SW 1271 (cell line): Measurements from ENCODE around the gene POFUT2.
"Not testable (repeated sequence)": the region's sequence is repeated elsewhere in the genome, so short reads cannot be mapped to it uniquely, and the experiment has no call there.

Source experiments
- DNase-seq, 2 experiments: peaks; one replicate each; lab custom pipeline; 2025; lab: John Stamatoyannopoulos, UW

POFUT2 gene

DNA sequence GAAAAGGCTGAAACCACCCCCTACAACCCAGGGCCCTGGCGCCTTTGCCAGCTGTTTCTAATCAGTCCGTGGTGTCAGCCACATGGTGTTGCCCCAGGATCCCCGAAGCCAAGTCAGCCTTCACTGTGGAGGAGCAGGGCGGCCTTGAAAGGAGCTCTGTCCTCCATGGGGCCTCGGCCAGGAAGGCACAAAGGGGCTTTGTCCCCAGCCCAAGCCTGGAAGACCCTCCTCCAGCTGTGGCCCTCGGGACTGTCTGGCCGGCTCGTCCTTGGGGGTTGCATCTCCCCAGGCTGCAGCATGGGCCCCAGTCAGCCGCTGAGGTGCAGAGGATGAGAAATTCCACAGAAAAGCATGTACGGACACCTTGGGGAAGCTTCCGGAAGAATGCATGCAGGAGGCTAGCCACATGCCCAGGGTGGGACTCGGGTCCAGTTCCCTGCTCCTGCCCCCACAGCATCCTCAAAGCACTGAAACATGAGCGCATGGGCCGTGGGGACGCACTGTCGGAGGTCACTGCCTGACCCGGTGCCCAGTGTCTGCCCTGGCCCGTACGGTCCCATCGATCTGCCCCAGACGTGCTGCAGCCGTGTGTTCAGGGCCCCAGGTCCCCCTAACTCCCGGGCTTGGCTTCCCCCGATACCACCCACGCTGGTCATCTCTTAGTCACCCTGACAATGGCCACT lies 38.6 kb upstream of the POFUT2 start:
- no peak for DNase-seq

DNA sequence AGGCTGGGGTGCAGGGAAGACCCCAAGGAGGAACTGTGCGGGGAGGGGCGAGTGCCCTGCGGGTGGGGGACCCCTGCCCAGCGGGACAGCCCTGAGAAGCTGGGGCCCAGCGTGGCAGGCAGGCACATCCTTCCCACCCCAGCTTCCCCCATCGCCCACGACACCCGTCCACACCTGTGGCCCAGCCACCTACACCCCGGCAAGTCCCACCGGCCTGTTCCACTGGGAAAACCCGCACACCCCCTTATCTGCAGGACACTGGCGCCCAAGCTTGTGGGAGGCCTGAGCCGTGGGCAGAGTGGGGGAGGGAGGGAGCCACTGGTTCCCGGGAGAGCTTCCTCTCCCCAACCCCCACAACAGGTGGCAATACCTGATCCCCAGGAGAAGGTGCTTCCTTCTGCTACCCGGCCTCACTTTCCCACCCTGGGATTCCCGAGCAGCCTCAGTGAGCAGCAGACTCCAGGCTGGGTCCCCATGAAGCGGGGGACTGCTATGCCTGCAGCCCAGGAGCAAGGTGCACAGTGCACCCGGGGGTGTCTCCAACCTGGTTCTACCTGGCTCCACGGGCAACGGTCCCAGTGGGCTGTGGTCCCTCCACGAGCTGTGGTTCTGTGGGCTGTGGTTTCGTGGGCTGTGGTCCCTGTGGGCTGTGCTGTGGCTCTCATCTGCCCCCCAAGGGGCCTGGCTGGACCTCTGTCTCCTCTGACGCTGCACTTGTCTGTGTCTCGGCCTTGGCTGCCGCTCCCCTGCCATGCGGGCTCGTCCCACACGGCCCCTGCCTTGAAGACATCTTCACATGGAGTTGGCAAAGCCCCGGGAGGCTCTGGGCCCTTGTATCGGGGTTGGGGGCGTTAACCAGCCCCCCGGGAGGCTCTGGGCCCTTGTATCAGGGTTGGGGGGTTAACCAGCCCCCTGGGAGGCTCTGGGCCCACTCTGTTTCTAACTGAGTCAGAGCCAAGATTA lies 37.8 kb upstream of the POFUT2 start:
- DNase-seq: no peak

DNA sequence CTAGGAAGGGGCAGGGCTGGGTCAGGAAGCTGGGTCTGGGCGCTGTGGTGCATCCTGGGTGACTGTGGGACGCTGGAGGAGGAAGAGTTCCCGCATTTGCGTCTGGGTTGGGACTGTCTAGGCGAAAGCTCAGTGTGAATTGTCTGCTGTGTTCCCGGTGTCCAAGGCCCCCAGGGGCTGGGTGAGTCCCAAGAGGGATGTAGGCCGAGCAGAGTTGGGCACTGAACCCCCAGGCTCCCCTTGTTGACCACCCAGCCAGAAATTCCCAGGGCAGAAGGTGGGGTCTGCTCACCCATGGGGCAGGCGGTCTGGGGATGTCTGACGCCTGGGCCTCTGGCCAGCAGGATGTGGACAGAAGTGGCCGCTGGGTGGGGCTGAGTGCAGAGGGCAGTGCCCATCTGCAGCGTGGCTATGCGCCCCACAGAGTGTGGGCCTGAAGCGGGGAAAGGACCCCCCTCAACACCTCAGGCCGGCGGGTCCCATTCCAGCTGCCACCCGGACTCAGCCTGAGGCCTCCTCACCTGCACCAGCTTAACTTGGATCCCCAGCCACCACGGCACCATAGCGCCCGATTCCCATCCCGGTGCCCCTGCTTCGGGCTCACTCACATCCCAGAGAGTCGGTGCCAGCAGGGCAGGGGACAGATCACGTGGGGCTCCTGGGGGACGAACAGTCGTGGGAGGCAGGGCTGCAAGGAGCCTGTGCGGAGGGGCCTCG lies 37.0 kb upstream of the POFUT2 start:
- DNase-seq: no peak

DNA sequence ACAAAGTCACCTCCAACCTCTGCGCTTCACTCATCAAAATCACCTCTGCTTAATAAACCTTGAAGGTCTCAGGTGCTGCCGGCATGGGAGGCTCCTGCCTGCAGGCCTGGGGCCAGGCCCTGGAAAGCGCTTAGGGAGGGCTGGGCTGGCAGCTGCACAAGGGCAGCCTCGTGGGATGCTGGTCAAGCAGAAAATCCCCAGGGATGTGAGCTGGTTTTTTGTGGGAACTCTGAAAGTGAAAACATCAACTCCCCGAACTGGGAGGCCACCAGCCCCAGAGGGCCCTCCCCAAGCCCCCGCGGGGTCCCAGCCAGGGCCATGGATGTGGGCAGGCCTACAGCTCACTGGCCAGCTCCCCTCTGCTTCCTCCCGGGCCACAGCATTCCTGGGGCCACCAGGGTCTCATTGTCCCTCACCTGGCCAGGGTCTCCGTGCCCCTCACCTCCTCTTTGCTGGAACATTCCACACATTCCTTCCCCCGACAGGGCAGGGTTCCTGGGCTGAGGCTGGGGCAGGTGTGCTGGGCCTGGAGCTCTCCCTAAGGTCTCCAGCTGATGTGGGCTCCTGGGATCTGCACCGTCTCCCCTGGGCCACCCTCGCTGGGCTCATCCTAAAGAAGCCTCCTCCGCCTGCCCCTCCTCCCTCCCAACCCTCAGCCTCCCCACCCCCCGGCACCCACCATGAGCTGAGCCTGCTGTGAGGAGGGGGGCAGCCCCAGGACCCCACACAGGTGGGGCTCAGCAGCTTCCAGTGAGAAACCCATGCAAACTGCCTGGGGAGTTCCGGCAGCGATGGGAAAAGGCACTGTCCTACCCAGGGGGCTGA lies 36.0 kb upstream of the POFUT2 start:
- no peak for DNase-seq

DNA sequence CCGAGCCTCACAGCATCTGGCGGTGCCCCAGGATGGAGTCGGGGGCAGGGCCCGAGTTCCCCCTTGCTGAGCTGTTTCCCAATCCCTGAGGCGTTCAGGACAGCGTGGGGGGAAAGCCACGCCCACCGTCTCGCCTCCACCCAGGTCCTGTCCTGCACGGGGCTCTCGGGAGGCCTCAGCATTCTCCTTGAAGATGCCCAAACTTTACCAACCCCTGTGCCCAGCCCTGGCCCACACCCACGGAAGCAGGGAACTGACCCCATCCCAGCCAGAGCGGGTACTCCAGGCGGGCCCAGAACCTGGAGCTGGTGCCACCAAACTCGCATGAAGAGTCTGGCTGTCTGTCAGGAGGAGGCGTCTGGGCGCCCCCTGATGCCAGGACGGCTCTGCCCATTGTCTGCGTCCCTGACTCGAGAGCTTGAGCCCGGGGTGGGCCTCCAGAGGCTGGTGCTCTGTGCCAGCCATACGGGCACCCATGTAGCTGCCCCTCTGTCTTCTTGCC lies 35.3 kb upstream of the POFUT2 start:
- DNase-seq: no peak

DNA sequence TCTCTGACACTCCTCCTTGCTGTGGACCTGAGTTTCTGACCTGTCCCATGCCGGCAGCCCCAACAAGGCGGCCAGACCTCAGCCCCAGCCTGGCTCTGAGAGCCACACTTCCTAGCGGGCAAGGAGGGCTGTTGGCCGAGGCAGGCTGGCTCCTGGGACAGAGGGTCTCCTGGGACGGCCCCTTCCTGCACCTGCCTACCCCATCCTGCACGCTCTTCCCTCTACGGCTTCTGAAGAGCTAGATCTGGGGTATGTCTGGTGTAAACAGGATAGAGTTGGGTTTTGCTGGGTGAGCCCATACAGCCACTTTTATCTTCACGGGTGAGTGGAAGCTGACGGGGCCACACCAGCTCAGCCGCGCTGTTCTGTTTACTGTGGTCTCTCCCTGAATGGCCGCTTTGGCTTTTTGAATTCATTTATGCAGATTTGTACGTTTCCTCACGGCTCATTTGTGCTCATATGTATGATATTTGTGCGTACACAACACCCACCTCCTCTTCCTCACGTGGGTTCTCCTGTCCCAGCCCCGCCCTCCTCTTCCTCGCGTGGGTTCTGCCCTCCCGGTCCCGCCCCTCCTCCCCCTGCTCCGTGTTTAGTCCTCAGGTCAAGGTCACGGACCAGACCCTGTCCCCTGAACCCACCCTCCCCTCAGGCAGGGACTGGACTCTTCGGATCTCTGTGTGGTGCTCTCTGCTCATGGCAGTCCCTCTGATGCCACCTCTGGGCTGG lies 34.7 kb upstream of the POFUT2 start:
- DNase-seq: no peak

DNA sequence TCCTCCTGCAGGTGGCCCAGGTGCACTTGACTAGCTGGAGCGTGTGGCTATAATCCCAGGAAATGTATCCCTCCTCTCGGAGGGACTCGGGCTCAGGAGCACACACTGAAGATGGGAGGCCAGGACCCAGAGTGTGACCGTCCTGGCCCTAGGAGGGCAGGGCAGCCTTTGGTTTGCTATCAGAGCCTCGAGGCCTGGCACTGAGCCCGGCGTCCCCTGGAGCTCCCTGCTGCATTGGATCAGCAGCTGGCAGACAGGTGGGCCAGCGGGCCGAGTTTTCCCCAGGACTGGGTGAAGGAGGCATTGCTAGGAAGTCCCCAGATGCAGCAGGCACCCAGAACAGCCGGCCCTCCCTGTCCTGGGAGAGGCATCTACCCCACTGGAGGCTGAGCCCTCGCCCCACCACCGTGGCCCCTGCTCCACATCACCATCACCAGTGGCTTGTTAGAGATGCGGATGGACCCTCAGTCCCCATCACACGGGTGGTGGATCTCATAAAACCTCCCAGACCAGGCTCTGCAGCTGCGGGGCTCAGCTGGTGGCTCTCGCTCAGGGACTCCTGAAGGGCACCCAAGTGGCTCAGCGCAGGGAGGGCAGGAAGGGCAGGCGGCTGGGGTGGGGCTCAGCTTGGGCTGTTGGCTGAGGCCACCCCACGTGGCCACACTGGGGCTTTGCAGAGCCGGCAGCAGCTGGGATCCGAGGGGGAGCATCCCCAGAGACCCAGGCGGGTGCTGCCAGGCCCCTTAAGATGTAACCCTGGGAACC lies 32.7 kb upstream of the POFUT2 start:
- DNase-seq: no peak

DNA sequence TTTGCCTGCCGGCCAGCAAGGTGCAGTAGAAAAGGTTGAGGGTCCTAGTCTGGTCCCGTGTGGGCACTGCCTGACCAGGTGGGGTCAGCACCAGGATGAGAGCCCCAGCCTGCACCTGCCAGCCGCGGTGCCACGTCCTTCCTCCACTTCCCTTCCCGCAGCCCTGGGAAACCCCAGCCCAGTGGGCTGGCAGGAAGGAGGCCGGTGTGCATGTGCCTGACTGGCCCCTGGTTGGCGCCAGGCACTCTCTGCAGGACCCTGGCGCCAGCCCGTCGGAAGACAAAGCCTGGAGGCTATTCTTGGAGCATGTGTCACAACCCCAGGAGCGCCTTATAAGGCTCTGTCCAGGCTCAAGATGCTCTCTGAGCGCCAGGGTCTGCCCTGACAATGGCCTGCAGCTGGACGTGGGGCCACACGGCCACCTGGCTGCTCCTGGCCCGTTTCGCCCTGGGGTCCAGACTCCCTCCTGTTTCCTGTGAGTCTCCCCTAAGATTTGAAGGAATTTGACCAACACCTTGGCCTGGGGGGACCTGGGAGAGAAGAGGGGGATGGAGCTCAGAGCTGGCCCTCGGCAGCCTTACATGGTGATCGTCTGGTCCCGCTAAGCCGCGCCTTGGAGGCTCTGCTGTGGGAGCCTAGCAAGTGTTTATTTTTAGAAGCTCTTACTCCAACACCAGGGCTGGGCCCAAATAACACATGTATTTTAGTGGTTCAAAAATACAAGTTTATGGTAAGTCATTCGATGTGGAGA lies 31.9 kb upstream of the POFUT2 start:
- no peak for DNase-seq

DNA sequence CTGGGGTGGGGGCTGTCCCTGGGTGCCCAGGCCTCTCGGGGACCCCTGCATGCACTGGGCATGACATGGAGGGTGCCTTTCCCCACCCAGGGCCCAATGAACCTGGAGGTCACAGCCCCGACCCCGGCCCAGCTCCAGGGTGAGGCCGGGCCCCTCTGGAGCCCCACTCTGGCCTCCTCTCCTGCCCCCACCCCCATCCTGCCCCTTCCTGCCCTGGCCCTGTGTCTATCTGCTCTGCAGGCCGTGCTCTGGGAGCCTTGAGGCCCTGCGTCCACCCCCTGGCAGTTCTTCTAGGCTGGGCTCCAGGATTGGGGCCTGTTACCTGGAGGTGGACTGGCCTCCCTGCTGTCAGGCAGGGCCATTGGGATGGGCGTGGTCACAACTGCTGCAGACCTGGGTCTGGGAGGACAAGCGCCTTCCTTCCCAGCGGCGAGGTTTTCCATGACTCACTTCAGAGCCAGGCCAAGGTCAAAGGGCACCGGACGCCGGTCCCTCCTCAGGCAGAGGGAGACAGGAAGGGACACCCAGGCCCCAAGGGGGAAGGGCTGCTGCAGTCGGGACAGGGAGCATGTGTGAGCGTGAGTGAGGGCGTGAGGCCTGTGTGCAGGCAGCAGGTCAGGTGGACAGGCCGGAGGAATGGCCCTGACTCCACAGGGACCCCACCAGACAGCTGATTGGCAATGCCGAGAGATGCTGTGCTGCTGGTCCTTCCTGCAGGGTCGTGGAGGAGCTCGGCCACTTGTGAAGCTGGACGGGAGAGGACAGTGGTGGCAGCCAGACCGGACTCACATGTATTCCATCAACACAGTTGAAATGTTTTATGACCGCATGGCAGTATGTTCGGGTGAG lies 31.1 kb upstream of the POFUT2 start:
- DNase-seq: no peak

DNA sequence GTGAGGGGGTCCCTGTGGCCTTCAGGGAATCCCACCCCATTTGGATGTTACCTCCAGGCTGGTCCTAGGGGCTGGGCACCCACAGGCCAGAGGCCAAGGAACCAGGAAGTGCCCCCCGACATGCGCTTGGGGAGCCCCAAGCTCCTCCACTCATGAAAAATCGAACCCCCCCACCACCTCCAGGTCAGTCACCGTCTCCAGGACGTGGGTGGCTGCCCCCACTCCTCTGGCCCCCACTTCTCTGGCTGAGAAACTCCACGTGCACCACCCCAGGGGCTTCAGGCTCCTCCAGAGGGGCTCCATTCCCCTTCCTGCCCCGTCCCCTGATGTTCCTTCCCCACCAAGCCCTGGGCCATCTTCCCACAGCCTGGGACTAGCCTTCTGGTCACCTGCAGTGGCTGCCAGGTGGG lies 30.5 kb upstream of the POFUT2 start:
- DNase-seq: no peak

DNA sequence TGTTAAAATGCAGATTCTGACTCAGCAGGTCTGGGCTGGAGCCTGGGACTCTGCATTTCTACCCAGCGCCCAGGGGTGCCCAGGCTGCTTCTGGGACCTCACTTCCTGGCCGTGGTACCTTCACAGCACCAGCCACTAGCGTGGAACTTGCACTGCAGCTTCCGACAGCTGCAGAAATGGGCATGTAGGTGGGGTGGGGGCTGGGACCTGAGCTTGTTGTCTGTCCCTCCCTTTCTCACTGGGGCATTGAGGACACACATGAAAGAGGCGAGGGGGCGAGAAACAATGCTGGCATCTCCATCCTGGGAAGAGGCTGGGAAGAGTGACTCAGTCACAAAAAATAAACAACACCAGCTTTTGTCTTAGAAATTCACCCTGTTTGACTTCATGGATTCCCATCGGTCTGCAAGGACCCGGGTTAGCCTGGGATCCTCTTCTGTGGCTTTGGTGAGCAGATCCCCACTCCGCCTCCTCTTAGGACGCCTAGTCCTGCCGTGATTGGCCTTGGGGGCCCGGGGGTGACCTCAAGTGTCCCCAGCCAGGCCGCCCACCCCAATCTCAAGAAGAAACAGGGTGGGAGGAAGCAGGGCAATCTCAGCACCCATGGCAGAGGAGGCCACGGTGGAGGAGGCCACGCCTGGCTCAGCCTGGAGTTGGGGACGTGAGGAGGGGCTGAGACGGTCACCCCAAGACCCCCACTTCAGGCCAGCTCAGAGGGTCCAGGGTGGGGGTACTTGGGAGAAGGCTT lies 29.9 kb upstream of the POFUT2 start:
- DNase-seq: peak in 1 of 2 experiments; percentile 8

DNA sequence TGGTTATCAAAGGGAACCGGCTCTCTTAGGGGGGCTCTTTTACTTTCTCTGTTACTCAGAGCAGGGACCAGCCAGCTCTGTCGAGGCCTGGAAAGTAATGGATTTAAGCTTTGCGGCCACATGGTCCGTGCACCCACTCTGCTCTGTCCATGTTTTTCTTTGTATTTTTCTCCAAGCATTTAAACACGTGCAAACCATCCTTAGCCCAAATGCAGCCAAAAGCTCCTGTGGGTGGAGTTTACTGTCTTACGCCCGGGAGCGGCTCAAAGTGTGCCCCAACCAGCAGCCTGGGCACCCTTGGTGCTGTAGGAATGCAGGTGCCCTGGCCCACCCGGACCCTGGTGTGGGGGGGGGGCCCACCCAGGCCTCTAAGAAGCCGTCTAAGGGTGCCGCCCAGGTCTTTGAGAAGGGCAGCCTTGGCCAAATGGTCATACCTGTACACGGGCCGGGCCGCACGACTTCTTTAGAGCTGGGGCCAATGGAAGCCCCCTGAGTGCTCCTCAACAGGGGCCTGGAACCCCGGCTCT lies 29.2 kb upstream of the POFUT2 start:
- DNase-seq: no peak

DNA sequence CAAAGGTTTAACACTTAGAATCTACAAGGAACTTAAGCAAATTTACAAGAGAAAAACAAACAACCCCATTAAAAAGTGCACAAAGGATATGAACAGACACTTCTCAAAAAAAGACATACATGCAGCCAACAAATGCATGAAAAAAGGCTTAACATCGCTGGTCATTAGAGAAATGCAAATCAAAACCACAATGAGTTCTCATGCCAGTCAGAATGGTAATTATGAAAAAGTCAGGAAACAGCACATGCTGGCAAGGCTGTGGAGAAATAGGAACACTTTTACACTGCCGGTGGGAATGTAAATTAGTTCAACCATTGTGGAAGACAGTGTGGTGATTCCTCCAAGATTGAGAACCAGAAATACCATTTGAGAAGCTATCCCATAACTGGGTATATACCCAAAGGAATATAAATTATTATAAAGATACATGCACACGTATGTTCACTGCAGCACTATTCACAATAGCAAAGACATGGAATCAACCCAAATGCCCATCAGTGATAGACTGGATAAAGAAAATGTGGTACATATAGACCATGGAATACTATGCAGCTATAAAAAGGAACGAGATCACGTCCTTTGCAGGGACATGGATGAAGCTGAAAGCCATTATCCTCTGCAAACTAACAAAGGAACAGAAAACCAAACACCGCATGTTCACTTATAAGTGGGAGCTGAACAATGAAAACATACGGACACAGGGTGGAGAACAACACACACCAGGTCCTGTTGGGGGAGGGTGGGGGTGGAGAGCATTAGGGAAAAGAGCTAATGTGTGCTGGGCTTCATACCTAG lies 28.2 kb upstream of the POFUT2 start:
- not testable (repeated sequence) for DNase-seq

DNA sequence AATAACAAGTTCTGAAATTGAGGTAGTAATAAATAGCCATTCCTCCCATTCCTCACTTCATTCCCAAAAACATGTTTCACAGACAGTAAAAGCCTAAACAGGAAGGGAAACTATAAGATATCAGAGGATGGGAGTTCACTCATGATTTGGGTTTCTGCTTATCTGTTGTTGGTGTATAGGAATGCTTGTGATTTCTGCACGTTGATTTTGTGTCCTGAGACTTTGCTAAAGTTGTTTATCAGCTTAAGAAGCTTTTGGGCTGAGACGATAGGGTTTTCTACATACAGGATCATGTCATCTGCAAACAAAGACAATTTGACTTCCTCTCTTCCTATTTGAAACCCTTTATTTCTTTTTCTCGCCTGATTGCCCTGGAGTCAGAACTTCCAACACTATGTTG lies 26.0 kb upstream of the POFUT2 start:
- no peak for DNase-seq

DNA sequence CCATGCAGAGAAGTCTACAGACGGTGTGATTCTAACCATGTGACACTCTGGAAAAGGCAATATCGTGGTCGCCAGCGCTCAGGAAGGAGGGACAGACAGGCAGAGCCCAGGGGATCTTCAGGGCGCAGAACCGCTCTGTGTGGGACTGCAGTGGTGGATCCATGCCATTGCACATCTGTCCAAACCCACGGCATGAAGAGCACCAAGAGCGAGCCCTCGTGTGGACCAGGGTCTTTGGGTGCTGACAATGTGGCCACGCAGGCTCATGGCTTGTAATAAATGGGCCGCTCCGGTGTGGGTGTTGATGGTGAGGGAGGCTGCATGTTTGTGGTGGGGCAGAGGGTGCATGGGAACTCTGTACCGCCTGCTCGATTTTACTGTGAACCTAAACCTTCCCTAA lies 25.3 kb upstream of the POFUT2 start:
- DNase-seq: no peak

DNA sequence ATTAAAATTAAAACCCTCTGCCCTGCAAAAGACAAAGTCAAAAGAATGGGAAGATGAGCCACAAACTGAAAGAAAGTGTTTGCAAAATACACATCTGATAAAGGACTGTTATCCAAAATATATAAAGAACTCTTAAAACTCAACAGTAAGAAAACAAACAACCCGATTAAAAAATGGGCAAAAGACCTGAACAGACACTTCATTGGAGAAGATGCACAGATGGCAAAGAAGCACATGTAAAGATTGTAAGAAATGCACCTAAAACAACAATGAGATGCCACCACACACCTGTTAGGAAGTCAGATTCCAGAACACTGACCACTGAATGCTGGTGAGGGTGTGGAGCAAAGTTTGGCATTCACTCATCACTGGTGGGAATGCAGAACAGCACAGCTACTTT lies 24.6 kb upstream of the POFUT2 start:
- DNase-seq: no peak

DNA sequence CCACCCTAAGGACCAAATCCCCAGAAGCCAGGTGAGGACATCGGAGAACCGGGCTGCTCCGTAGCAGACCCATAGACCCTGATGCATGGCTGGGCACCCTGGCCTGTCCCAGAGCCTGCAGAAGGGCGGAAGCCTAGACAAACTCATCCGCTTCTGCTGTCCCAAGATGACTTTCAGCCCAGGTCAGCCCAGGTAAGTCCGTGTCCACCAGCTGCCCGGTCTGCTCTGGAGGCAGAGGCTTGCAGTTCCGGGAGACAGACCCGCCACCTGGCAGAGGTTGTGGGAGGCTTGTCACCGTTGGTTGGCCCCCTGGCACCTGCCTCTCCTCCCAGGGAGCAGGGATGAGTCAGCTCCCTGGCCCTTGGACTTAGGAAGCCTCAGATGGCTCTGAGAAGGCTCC lies 22.8 kb upstream of the POFUT2 start:
- DNase-seq: no peak
